COR-L47 (cell line): ENCODE data around the gene MACROD2.

Experiments
- DNase-seq: peaks from one replicate; lab custom pipeline; 2025; lab: John Stamatoyannopoulos, UW

MACROD2 gene

DNA sequence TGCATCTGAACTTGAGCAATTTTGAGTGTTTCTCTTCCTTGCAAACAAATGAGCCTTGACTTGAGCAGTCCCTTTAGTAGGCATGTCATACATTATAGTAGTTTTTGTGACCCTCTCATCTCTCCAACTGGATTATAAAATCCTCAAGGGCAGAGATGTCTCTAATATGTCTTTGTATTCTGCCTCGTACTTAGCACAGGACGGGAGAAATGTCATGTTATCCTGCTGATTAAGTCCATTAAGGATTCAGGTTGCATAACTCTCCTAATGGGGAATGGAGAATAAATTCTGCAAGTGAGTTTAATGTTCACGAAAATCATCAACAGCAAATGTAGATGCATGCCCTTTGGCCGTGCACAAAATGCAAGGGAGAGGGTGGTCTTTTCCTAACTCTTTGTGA, 1635.0 kb downstream of the MACROD2 start:
- DNase-seq = no peak

- no peak for DNase-seq
Observed at GRCh38 chr20:15632680-15633079, 1637.4 kb downstream of the MACROD2 start.

DNA sequence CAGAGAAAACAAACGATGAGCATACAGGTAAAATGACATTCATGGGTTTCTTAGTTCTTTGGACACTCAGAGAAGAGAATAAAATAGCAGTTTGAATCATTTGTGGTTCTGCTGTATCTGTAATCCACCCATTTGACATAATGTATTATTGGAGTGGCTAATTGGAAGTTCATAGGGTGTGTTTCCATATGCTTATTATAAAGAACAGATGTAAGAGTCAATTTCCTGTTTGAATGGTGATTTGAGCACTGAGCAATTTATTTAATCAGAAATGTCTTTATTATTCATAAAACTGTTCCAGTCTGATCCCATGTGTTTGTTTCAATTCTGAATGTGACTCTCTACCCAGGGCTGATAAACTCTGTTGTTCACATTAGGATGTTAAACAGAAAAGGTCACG, 1638.8 kb downstream of the MACROD2 start:
- no peak for DNase-seq

DNA sequence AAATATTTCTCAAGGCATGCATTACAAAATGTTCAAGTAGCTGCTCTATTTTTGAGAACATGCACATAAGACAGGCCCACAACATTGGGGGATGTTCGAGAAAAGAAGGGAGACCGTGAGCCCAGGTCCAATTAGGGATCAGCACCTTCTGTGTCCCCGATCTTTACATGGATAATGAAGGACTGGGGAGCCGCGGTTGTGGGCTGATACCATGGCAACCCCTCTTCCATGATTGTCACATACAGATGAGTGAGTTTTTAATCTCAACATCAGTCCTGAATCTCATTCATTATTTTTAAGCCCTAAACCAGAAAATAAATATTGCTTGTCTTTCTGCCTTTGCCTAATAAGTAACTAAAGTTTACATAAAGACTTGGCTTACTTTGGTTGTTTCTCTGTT, 1642.2 kb downstream of the MACROD2 start:
- DNase-seq = no peak

GRCh38 chr20:15637950-15638754, 1642.8 kb downstream of the MACROD2 start:
- DNase-seq = no peak

DNA sequence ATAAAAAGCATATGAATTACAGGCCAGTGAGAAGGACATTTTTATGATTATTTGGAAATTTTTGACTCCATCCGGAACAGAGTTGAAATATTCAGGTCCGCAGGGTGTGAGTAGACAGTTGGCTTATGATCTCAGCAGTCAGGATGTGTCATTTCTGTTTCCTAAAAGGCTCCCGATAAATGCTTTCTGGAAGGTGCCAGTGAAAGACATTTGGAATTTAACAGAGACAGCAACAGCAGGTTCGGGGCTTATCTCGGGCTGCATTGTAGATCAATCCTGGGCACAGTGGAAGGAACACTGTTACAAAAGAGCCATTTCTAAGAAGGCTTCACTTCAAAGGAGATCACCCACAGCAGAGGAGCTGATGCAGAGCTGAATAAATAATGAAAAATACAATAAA, 1643.5 kb downstream of the MACROD2 start:
- DNase-seq = no peak

GRCh38 chr20:15639839-15640238, 1644.5 kb downstream of the MACROD2 start:
- no peak for DNase-seq

DNA sequence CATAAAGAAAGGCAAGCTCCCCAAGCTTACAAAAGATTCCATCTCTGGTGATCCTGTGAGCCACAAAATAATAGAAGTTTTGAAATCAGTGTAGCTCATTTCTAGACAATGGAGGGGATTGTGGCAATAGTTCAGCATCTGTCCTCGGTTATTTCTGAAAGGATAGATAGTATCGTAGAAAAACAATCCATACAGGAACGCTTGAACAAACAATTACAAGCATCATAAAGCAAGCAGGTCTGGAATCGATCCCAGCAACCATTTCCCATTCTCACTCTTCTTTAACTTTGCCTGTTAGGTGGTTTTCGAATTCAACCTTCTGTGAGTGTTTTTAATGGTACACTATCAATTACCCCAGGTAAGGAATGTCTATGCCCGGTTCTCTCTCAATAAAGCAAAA, 1646.8 kb downstream of the MACROD2 start:
- DNase-seq = no peak

GRCh38 chr20:15642676-15643075, 1647.4 kb downstream of the MACROD2 start:
- DNase-seq = no peak

DNA sequence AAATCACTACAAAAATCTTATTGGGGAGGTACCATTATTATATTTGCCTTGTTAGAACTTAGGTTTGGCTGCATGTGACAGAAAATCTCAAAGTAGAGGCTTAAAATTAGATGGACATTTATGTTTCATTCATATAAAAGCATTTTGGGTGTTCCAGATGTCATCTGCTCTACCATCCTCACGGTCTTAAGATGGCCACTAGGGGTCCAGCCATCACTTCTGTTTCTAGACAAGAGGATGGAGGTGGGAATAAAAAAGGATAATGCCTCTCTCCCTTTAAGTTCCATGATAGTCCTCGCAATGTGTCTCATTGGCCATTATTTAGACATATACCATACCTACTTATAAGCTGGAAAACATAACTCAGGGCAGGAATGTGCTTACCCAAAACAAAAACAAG, 1648.4 kb downstream of the MACROD2 start:
- DNase-seq = no peak

- no peak for DNase-seq
Observed at GRCh38 chr20:15645816-15646215, 1650.5 kb downstream of the MACROD2 start.

DNA sequence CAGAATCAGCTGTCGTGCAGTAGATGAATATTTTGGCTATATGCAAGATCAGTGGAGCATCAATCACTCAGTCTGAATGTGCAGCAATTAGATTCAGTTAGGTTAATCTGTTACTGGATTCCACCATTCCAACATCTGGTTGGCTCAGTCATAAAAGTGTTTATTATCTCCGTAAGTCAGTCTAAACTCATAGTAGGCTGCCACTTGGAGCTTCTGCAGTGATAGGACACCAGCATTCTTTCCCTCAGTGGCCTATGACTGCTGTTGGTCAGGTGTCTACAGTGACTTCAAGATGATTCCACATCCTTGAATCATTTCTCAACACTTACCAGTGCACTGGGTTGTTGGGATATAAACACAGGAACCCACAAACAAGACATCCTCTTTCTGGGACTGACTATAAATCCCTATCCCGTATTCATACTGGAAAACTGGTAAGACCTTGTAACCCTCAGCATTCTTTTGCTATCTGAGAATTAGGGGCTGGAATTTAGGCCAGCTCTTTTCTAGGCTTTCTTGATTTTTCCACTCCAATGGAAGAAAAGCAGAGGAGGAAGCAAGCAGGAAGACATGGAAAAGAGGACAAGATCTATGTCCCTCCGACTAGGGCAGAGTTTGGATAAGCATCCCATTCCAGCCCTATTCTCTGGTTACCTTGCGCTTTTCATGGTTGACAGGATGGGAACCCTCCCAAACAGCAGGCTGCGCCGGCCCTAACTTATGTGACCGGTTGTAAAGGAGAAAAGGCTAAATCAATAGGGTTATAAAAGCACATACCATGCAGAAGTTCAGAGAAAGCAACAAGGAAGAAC, 1658.3 kb downstream of the MACROD2 start:
- DNase-seq = no peak

DNA sequence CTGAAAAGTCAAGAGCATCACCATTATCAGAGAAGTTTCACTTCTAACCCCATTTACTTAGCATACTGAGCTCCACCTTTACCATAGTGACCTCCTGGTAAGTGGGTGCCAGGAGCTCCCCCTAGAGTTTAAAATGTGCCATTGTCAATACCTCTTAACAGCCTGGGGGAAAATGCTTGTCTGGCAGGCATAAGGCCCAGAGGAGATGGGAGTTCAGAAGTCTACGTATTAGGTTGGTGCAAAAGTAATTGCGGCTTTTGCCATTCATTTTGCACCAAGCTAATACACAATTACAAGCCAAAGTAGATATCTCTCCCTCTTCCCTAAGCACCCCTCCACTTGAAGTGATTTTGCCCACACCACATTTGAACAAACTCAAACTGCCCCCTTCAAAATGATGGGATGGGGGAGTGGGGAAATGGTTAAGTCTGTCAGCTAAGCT, 1658.9 kb downstream of the MACROD2 start:
- peak; percentile 19 for DNase-seq

DNA sequence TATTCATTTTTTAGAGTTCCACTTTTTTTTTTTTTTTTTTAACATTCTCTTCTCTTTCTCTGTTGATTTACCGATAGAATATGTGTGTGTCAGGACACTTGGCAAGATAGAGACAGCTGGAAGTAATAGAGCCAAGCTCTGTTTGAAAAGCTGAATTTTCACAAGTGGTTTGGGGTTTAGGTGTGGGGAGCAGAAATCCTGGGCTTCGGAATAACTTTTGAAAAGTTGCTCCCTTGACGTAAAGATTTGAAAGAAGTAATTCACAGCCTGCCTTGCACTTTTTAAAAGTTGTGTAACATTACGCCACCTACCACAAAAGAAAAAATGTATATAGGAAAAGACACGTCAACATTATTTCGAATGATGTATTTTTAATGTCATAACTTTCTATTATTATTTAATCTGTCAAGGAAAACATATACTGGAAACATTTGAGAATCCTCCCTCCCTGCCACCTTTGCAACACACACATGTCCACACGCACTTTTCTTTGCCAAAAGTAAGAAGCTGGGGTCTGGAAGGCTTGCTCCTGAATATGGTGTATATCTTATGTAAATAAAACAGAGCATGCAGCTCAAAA, 1660.1 kb downstream of the MACROD2 start:
- no peak for DNase-seq

DNA sequence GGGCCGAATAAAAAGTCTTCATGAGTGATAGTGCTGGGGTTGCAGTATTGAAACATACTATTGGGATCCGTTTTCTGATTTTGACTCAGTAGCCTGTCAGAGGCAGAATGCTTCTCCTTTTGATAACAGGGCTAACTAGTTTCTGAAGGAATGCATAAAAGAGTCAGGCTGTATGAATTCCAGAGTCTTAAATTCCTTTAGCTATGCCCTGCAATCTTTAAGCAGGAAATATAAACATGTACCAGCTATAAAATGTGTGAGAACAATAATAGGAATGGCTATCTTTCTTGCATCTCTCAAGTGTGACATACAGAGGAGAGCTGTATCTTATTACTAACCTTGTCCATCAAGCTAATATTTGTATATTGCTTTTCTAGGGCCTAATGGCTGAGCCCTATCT, 1660.8 kb downstream of the MACROD2 start:
- DNase-seq = no peak

- DNase-seq = no peak
Observed at GRCh38 chr20:15658295-15658694, 1663.0 kb downstream of the MACROD2 start.

DNA sequence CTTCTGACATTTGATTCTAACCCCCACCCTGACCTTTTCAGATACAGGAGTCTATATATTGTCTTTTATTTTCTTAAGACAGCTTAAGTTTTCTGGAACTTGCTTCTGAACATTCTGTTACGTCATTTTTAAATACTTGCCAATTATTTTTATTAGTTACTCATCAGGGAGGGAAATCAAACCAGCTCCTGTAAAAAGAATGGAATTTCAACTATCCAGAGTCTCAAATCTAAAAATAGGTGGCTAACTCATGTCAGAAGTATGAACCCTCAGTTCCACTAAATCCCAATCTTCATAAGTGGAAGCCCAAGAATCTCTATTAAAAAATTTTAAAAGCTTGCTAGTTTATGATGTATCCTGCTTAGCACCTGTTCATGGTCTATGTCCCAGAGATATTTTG, 1677.9 kb downstream of the MACROD2 start:
- DNase-seq = no peak

DNA sequence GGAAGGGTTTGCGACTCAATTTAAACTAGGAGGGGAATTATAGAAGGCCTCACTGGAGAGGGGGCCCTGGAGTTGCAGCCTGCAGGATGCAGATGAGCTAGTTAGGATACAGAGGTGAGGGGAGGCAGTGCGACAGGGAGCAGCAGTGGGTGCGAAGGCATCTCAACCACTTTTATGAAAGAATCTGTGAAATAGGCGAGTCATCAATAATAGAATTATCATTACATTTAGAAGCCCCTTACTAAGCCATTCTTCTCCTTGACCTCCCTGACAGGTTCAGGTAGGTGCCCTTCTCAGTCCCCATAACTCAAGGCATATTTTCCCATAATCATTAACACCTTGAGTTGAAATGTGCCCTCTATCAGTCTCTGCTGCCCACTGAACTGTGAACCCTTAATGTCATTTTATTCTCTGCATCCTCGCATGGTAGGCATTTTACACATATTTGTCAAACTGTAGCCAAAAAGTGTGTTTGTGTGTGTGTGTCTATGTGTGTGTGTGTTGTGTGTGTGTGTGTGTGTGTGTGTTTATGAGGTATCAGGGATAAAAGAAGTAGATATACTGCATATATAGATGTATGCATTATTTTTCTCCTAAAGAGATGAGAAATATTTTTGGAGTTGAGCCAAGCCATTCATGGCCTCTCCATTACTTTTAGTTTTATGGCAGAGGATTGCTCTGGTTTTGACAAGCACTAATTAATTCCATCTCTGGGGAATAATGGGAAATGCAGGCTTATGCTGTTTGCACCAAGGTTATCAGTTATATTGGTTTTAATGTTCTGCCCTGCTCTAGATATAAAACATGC, 1679.1 kb downstream of the MACROD2 start:
- no peak for DNase-seq

DNA sequence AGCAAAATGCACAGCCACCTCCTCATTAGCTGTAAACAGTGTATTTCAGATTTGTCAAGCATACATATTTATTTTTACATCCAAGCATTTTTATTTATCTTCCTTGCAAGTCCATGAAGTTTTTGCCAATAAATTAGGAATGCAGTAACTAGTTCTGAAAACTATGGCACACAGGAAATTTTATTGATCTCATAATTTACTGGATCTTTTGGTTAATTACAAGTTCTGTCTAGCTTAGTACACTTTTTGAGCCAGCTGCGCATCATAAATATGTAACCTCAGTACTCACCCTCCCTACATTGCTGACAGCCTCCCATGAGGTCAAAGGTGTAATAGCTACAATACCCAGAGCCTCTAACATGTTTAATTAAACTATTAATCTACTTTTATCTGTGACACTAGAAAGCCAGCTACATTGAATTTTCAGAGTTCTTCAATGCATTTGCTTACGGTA, 1679.8 kb downstream of the MACROD2 start:
- no peak for DNase-seq

GRCh38 chr20:15675813-15676484, 1680.6 kb downstream of the MACROD2 start:
- DNase-seq = no peak

GRCh38 chr20:15676815-15677214, 1681.5 kb downstream of the MACROD2 start:
- DNase-seq = no peak
